ENCODE data around the gene PLEKHA7.

PLEKHA7 gene

DNA sequence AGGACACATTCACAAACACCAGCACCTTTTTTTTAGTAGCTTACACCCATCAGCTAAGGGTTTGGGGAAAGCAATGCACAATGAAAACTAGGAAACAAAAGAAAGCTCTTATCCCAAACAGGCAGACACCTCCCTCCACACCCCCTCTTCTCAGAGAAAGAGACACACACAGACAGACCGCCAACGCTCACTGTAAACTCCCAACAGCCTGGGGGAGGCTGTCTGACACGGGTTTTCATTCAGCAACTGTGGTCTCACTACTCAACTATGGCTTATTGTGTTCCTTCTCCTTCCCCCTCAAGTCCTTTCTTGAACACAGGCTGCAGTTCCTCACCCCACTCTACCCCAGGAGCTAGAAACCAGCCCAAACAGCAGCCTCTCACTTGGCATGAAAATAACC, 152.4 kb downstream of the PLEKHA7 start:
- Histone ChIP-seq H3K4me3 (ENCODE audit: low read depth, low read length) (no peak overlapping the region), H3K27me3 (replicated peaks) (no peaks in the 10 kb centered on the region), H3K36me3 (replicated peaks) (no peaks in the 10 kb centered on the region), H3K27ac (no peak overlapping the region)
- no peak for DNase-seq
- TF ChIP-seq, protein P1, sequence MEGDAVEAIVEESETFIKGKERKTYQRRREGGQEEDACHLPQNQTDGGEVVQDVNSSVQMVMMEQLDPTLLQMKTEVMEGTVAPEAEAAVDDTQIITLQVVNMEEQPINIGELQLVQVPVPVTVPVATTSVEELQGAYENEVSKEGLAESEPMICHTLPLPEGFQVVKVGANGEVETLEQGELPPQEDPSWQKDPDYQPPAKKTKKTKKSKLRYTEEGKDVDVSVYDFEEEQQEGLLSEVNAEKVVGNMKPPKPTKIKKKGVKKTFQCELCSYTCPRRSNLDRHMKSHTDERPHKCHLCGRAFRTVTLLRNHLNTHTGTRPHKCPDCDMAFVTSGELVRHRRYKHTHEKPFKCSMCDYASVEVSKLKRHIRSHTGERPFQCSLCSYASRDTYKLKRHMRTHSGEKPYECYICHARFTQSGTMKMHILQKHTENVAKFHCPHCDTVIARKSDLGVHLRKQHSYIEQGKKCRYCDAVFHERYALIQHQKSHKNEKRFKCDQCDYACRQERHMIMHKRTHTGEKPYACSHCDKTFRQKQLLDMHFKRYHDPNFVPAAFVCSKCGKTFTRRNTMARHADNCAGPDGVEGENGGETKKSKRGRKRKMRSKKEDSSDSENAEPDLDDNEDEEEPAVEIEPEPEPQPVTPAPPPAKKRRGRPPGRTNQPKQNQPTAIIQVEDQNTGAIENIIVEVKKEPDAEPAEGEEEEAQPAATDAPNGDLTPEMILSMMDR (IDR thresholded peaks at IDR 0.05; ENCODE audit: low read depth, low read length, missing control alignments) = no peak
- in situ Hi-C loops (cut with HindIII; ENCODE audit: low pct_ligation_motif_present, low sequenced_read_pairs) = no loop called here

DNA sequence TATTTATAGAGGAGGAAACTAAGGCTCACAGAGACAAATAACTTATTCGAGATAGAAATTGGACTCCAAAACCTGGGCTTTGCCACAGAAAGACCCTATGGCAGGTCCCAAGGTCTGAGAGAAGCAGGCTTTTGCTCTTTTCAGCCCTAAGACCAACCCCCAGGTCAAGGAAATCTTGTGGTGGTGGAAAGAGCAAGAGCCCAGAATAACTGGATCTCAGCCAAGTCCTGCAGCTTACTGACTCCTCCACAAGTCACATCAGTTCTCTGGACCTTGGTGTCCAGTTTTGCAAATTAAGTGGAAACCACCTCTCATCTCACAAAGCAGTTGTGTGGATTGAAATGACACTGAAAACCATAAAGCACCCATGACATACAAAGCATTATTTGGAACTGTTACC, 153.6 kb downstream of the PLEKHA7 start:
- Histone ChIP-seq H3K4me3 (ENCODE audit: low read depth, low read length) (no peak overlapping the region), H3K27ac (no peak overlapping the region), H3K36me3 (replicated peaks) (no peaks in the 10 kb centered on the region), H3K27me3 (replicated peaks) (no peaks in the 10 kb centered on the region)
- in situ Hi-C loops (cut with HindIII; ENCODE audit: low pct_ligation_motif_present, low sequenced_read_pairs) = no loop called here
- TF ChIP-seq, protein P1 (IDR thresholded peaks at IDR 0.05; ENCODE audit: low read depth, low read length, missing control alignments) = no peak
- no peak for DNase-seq

DNA sequence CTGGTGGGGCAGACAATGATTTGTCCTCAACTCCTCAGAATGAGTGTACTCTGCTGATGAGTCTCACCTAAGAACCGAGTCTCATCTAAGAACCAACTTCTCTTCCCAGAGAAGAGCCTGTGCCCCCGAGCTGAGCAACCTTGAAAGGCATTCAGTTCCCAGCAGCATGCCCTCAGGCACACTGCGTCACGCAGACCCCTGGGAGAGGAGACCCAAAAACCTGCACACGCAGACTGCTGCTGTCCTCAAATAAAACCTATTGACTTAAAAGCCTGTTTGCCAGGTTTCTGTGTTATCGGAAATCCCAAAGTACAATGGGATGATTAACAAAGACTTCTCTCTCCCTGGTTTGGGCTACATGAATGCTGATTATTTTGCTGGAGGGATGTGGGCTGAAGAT, 154.6 kb downstream of the PLEKHA7 start:
- TF ChIP-seq, protein P1 (IDR thresholded peaks at IDR 0.05; ENCODE audit: low read depth, low read length, missing control alignments) = no peak
- no peaks in the 10 kb centered on the region for H3K36me3 ChIP-seq (replicated peaks)
- H3K4me3 ChIP-seq (ENCODE audit: low read depth, low read length) = no peak overlapping the region
- H3K27ac ChIP-seq = no peak overlapping the region
- no peak for DNase-seq
- H3K27me3 ChIP-seq (replicated peaks) = no peaks in the 10 kb centered on the region
- in situ Hi-C loops (cut with HindIII; ENCODE audit: low pct_ligation_motif_present, low sequenced_read_pairs) = no loop called here

DNA sequence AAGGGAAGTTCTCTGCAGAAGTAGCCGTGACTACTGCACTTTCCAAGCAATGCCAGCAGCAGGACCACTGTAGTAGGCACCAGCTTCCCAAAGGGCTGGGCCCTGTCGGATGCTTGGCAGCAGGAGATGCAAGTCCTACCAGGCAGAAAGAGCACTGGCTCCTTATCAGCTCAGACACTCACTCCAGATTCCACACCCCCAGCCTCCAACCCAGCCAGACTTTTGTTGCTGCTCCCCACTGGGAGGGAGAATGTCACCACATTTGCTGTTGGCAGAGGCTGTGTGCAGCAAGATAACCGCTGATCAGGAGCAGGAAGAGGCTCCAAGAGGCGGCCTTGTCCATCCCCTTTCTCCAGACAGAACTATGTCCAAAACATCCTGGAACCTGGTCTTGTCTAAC, 157.0 kb downstream of the PLEKHA7 start:
- TF ChIP-seq, protein P1 (IDR thresholded peaks at IDR 0.05; ENCODE audit: low read depth, low read length, missing control alignments) = no peak
- in situ Hi-C loops (cut with HindIII; ENCODE audit: low pct_ligation_motif_present, low sequenced_read_pairs) = no loop called here
- Histone ChIP-seq H3K27me3 (replicated peaks) (no peaks in the 10 kb centered on the region), H3K27ac (no peak overlapping the region), H3K4me3 (ENCODE audit: low read depth, low read length) (no peak overlapping the region), H3K36me3 (replicated peaks) (no peaks in the 10 kb centered on the region)
- no peak for DNase-seq

DNA sequence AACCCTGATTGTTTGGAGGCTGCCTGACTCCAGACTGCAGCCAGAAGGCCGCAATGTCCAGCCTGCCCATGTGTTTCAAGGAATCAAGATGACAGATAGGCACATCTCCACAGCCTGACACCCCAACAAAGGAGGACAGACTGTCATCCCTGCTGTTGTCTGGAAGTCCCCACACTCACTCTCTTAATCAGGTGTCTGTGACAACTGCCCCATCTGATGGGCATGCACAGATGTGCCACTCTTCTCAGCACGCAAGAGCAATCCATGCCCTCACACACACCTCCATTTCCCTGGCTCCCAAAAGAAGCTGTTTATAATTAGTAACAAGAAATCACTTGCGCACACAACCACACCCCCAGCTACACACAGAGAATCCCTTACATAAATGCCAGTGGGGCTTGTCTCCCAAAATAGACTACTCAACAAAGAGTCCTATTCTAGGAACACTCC, 158.2 kb downstream of the PLEKHA7 start:
- no peaks in the 10 kb centered on the region for H3K27me3 ChIP-seq (replicated peaks)
- DNase-seq = no peak
- H3K36me3 ChIP-seq (replicated peaks) = no peaks in the 10 kb centered on the region
- H3K27ac ChIP-seq = no peak overlapping the region
- no peak overlapping the region for H3K4me3 ChIP-seq (ENCODE audit: low read depth, low read length)
- TF ChIP-seq, protein P1 (IDR thresholded peaks at IDR 0.05; ENCODE audit: low read depth, low read length, missing control alignments) = no peak
- in situ Hi-C loops (cut with HindIII; ENCODE audit: low pct_ligation_motif_present, low sequenced_read_pairs) = no loop called here

DNA sequence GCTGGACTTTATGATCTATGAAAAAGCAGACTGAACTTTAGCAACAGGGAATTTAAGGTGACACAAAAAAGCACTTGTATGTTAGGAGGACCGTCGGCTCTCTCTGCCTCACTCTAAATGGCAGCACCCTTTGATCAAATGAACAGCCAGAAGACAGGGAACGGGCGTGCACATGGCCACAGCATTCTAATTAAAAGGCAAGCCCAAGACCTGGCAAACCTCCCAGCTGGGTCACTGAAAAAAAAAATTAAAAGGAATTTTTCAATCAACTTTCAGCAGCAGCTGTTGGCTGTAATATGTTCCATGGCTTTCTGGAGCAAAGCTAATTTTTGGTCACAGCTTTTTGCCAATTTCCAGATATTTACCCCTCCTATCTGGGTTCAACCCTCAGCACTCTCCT, 159.2 kb downstream of the PLEKHA7 start:
- no peak for DNase-seq
- TF ChIP-seq, protein P1 (IDR thresholded peaks at IDR 0.05; ENCODE audit: low read depth, low read length, missing control alignments) = no peak
- Histone ChIP-seq H3K27ac (no peak overlapping the region), H3K4me3 (ENCODE audit: low read depth, low read length) (no peak overlapping the region), H3K36me3 (replicated peaks) (no peaks in the 10 kb centered on the region), H3K27me3 (replicated peaks) (no peaks in the 10 kb centered on the region)
- in situ Hi-C loops (cut with HindIII; ENCODE audit: low pct_ligation_motif_present, low sequenced_read_pairs) = no loop called here
